Head of caudate nucleus (tissue), 42 donors: Measurements from ENCODE around the gene ANO9.

ENCODE experiments used
- DNase-seq, 42 donors: peaks; one replicate each; pipeline versions ENCODE4 v3.0.0 to v3.0.0-alpha.2; 2020 to 2021; ENCODE audit warnings: mixed read lengths in 7 of 42
- intact Hi-C: fragments of 100-400 bp; cut with DNase I; formaldehyde crosslinking; loops from one replicate; pipeline ENCODE4 v1.15.0; 2022

ANO9 gene, protein sequence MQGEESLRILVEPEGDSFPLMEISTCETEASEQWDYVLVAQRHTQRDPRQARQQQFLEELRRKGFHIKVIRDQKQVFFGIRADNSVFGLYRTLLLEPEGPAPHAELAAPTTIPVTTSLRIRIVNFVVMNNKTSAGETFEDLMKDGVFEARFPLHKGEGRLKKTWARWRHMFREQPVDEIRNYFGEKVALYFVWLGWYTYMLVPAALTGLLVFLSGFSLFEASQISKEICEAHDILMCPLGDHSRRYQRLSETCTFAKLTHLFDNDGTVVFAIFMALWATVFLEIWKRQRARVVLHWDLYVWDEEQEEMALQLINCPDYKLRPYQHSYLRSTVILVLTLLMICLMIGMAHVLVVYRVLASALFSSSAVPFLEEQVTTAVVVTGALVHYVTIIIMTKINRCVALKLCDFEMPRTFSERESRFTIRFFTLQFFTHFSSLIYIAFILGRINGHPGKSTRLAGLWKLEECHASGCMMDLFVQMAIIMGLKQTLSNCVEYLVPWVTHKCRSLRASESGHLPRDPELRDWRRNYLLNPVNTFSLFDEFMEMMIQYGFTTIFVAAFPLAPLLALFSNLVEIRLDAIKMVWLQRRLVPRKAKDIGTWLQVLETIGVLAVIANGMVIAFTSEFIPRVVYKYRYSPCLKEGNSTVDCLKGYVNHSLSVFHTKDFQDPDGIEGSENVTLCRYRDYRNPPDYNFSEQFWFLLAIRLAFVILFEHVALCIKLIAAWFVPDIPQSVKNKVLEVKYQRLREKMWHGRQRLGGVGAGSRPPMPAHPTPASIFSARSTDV

DNA sequence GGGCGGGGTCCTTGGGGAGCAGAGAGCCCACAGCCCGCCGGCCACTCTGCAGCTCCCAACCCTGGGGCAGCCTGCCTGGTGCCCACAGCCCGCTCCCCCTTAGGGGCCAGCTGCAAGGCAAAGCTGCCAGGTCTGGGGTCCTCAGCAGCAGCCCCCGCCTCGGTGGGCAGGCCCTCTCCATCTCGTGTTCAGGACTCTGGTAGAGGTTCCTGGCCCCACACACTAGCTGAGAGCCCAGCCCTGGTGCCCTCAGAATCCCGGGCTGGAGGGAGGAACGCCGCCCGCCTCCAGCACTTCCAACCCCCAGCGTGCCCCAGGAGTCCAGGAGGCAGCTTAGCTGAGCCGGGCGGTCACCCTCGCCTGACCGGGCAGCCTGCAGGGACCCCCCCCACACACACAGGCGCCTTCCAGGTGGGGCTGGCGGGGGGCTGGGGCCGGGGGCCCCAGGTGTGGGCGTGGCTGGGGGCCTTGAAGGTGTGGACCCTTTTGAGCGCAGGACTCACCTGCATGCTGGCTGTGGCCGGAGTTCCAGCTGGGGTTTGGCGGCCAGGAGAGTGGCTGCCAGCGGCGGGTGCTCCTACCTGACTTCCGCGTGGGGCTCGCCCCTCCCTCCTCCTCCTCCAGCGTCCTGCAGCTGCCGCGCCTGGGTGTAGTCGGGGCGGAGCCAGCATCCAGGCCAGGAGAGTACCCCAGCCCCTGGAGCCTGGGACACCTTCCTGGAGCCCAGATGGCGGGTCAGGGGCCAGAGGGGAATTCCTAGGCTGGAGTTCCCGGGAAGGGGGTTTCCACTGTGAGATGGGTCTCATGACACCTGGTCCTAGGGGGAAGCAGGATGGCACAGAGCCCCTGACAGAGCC, at the start of gene ANO9:
Gene ANO9 (minus strand): TSS at position 594 of the 857 bp plus-strand sequence. CDS start 85 bp downstream, at position 509.
- no peak for DNase-seq
- intact Hi-C loops: no loop called here

DNA sequence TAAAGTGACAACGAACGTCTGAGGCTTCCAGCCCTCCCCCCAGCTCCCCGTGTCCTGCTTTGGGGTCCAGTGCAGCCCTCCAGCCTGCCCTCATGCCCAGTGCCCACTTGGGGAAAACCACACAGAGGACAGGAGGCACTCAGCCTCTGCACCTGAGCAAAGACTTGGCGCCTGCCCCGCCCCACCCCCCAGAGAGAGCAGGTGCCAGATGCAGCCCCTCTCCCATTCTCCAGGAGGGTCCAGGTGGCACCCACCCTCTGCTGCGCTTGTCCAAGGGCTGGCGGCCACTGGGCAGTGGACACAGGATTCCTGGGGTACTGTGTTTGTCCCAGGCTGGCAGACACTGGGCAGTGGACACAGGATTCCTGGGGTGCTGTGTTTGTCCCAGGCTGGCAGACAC, 49.5 kb upstream of the ANO9 start:
- intact Hi-C loops: no loop called here
- DNase-seq: no peak

DNA sequence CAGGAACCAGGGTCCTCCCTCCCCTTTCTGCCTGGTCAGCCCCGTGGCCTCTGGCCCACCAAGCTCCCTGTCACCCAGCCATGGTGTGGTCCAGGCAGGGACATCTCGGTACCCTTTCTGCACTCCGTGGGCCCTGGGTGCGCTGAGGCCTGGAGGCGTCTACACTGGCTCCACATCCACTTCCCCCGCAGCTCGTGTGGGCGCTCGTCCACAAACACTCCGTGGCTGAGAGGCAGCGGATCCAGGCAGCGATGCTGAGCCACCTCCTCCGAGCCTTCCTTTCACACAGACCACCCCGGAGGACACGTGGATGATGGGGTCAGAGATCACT, 49.1 kb upstream of the ANO9 start:
- intact Hi-C loops: no loop called here
- no peak for DNase-seq

DNA sequence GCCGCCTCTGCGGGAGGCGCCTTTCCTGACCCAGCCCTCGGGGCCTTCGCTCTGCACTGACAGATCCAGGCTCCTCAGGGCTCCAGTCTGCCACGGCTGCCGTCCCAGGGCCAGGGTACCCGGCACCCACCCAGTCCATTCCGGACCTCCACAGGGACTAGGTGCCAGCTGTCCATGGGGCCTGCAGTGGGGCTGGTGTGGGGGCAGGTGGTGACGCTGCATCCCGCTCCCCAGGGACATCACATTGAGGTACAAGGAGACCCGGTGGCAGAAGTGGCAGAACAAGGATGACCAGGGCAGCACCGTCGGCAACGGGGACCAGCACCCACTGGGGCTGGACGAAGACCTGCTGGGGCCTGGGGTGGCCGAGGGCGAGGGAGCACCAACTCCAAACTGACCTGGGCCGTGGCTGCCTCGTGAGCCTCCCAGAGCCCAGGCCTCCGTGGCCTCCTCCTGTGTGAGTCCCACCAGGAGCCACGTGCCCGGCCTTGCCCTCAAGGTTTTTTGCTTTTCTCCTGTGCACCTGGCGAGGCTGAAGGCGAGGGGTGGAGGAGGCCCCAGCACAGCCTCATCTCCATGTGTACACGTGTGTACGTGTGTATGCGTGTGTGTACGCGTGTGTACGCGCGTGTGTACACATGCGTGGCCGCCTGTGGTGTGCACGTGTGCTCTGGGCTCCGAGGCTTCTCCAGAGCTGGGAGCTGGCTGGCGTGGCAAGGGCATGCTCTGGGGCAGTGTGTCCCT, 48.5 kb upstream of the ANO9 start:
- intact Hi-C loops: no loop called here

DNA sequence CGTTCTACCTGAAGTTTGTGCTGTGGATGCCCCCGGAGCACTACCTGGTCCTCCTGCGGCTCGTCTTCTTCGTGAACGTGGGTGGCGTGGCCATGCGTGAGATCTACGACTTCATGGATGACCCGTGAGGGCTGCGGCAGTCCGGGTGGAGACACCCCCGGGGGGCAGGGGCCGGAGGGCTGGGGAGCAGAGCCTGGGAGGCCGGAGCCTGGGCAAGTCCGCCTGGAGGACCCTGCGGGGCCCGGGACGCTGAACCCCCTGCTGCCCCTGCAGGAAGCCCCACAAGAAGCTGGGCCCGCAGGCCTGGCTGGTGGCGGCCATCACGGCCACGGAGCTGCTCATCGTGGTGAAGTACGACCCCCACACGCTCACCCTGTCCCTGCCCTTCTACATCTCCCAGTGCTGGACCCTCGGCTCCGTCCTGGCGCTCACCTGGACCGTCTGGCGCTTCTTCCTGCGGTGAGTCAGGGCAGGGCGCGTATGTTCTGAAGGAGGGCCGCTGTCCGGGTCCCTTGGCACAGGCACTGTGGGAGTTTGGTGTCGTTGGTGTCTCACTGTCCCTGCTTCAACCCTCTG, 47.9 kb upstream of the ANO9 start:
- DNase-seq: no peak
- intact Hi-C loops: no loop called here

More for the DNA sequence above, 48.5 kb upstream of the ANO9 start:
- DNase-seq: no peak

DNA sequence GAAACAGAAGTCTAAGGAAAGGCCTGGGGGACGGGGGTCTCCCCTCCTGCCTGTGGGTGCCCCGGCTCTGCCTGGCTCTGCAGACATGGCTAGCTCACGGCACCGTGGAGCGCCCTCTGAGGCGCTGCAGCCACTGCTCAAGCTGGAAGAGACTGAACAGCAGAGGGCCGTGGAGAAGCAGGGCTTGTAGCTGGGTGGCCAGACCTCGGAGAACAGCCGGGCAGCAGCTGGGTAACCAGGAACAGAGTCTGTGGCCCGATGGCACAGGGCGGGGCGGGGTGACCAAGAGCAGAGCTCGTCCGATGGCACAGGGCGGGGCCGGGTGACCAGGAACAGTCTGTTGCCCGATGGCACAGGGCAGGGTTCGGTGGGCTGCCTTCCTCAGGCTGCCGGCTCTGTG, 47.2 kb upstream of the ANO9 start:
- peak in 9 of 42 donors; percentile 27 to 67 (median 59) for DNase-seq
- intact Hi-C loops: no loop called here

DNA sequence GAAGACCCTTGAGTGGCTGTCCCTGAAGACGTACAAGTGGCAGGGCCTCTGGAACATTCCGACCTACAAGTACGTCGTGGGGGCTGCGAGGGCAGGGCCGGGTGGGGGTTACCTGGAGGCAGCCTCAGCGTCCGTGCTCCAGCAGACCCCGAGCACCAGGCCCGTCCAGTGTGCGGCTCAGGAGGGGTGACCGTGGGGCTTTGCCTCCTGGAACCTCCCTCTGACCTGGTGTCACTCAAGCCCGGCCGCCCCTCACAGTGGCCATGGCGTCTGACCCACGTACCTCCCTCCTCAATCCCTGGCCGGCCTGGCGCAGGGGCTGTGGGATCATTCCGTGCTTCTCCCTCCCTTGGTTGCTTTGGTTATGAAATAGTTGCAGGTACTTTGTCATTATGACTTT, 46.8 kb upstream of the ANO9 start:
- DNase-seq: no peak
- intact Hi-C loops: no loop called here

DNA sequence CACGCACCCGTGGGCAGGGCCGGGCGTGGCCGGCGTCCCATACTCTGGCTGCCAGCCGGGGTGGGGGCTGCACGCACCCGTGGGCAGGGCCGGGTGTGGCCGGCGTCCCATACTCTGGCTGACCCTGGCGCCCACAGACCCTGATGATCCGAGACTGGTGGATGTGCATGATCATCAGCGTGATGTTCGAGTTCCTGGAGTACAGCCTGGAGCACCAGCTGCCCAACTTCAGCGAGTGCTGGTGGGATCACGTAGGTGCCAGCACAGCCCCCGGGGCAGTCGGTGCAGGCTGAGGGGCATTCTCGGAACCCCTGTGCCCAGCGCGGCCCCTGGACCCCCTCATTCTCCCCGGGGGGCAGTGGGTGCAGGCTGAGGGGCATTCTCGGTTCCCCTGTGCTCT, 46.3 kb upstream of the ANO9 start:
- intact Hi-C loops: no loop called here
- no peak for DNase-seq

DNA sequence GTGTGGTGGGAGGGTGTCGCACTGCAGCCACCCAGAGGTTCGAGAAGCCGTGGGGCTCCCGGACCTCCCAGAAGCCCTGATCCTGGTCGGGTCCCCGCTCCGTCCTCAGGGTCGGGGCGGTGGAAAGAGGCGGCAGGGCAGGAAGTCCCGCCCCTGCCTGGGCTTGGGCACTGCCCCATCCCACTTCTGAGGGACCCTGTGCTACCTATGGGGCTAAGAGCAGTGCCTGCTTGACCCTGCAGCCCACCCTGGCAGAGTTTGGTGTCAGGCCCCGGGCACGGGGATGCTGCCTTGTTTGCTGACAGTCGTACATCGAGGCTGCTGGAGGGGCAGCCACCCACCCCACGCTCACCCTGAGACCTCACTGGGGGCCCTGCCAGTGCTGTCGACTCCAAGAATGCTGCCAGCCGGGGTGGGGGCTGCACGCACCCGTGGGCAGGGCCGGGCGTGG, 45.8 kb upstream of the ANO9 start:
- intact Hi-C loops: no loop called here
- no peak for DNase-seq

DNA sequence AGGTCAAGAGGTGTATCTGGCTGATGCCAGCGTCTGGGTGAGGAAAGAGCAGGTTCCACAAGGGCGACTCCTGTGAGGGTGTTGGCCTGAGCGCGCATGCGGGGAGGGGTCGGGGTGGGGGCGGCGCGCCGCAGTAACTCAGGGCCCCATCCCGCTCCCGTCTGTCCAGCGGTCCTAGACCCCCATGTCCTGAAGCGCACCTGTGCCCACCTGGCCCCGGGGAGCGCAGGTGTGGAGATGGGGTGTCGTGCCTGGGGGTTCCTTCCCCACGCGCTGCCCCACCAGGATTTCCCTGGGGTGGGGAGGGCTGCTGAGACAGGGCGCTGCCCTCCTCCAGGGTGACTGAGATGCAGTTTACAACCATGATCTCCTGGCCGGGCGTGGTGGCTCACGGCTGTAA, 44.4 kb upstream of the ANO9 start:
- intact Hi-C loops: no loop called here
- no peak for DNase-seq

DNA sequence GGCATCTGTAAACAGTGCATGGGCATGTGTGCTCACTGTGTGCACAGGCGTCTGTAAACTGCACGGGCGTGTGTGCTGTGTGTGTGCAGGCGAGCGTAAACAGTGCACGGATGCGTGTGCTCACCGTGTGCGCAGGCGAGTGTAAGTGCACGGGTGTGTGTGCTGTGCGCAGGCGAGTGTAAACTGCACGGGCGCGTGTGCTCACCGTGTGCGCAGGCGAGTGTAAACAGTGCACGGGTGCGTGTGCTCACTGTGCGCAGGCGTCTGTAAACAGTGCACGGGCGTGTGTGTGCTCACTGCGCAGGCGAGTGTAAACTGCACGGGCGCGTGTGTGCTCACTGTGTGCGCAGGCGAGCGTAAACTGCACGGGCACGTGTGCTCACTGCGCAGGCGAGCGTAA, 42.8 kb upstream of the ANO9 start:
- DNase-seq: no peak
- intact Hi-C loops: no loop called here

DNA sequence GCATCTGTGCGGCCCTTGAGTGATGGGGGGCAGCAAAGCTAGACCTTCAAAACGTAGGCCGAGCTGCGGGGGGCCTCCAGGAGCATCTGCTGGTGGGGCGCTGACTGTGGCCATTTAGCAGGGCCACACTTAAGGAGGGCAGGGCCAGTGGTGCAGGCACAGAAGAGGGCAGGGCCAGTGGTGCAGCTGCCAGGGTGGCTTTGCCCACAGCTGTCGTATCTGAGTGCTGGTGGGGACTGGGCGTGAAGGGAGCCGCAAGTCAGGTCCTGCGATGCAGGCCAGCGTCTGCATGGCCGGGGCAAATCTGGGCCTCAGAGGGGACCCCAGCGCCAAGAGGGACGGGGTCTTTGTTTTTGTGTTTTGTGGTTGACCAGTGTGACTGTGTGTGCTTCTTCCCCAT, 37.5 kb upstream of the ANO9 start:
- DNase-seq: peak in 15 of 42 donors; percentile 30 to 69 (median 49)
- intact Hi-C loops: no loop called here

DNA sequence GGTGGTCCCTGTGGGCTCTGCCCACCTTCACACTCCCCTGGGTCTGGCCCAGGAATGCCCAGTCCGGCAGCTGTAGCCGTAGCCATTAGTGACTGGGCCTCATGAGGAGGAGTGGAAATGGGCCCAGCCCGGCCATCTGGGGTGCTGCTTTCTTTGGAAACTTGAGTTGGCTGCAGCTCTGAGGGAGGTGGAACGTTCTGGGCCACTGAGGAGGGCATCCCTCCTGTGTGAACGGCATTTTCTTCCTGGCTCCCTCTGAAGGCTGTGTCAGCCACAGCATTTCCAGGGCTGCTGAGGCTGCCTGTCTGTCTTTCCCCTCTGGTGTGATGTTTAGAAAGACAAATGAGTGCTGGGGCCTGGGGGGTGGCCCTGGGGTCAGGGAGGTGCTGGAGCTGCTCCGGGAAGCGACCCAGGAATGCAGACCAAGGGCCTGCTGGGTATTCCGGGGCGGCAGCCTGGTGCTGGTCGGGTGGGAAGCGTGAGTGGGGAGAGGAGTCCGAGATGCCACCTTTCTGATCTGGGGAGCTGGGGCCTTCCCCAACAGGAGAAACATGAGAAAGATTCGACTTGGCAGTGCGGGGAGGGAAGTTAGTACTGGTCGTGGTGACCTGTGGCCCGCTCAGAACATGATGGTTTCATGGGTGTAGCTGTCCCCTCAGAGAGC, 35.4 kb upstream of the ANO9 start:
- intact Hi-C loops: no loop called here
- DNase-seq: peak in 2 of 42 donors; percentile 33 to 48

DNA sequence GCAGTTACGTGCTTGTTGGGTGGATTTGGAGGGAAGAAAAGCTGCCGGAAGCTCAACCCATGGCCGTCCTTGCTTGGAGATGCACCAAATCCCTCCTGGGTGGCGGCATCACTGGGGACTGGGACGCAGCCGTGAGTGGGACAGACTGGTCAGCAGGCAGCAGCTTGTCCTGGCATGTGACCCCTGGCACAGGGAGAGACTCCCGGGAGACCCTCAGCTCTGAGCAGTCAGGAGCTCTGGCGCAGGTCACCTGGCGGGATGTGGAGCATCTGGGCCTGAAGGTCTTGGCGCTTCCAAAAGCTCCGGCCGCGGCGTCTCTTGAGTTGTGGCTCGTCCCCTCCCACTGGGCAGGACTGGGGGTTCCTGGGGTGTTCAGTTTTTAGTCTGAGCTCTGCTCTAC, 34.6 kb upstream of the ANO9 start:
- intact Hi-C loops: no loop called here
- DNase-seq: no peak

DNA sequence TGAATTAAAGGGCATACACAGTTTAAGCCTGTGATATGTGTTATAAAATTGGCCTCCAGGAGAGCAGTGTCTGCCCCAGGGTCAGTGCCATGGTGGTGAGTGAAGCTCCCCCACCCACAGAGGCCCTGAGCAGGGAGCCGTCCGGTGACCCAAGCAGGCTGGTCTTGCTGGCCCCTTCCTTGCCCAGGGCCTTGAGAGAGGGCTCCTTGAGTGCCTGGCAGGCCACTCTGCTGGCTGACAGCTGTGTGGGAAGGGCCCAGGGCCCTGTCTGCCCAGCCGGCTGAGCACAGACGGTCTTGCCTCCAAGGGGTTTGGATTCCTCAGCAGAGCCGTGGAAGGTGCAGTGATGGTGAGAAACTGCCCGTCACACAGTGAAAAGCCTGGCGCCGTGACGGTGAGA, 34.1 kb upstream of the ANO9 start:
- no peak for DNase-seq
- intact Hi-C loops: no loop called here

DNA sequence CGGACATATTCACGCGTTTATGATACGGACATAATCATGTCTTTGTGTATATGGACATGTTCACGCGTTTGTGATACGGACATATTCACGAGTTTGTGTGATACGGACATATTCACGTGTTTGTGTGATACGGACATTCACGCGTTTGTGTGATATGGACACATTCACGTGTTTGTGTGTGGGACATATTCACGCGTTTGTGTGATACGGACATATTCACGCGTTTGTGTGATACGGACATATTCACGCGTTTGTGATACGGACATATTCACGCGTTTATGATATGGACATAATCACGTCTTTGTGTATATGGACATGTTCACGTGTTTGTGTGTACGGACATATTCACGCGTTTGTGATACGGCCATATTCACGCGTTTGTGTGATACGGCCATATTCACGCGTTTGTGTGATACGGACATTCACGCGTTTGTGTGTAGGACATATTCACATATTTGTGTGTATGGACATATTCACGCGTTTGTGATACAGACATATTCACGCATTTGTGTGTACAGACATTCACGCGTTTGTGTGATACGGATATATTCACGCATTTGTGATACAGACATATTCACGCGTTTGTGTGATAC, 33.2 kb upstream of the ANO9 start:
- intact Hi-C loops: no loop called here
- DNase-seq: no peak

DNA sequence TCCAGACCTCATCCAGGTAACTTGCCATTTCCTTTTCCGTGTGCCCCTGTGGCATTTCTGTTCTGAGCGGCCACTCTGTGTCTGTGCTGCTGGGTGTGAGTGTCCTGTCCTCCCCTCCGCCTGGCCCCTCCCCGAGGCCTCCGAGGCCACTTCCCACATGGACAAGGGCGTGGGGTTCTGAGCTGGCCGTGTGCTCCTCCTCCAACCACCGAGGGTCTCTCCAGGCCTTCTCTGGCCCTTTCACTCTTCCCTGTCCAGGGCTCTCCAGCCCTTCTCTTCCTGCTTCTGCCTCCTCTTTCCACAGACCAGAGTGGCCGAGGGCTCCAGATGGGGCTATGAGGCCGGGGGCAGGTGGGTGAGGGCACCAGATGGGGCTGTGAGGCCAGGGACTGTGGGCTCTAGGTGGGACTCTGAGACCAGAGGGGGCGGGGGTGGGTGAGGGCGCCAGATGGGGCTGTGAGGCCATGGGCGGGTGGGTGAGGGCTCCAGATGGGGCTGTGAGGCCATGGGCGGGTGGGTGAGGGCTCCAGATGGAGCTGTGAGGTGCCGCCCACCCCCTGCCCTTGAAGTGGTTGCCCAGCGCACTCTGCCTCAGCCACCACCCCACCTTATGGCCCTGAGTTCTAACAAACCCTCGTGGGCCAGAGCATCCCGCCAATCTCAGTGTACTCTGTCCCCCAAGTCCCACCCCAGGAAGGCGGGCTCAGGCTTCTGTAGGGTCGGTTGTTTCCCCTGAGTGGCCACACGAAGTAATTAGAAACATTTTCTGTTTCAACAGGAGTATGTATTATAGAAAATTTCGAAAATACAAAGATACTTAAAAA, 32.4 kb upstream of the ANO9 start:
- intact Hi-C loops: no loop called here
- no peak for DNase-seq
